HepG2 (cell line): Measurements from ENCODE around the gene SLC22A7. TPM values are rescaled to one million over a fixed set of nuclear protein-coding genes. Genes with fewer than 3 reads are reported as not detected.

Experiments used
- ATF7 ChIP-seq, 2 experiments: fragments of 450-650 bp in 1 of 2; sonication (generic) in 1 of 2; formaldehyde crosslinking in 1 of 2; IDR thresholded peaks; 2 replicates each; pipeline versions ENCODE4 v1.4.0 to v1.6.1; 2016 to 2020; ENCODE audit warnings: antibody characterized with exemption in 1 of 2, mild to moderate bottlenecking in 1 of 2, missing genetic modification reagents in 1 of 2
- CHD4 ChIP-seq: fragments of 200-600 bp; sonication (generic); IDR thresholded peaks from 2 replicates; pipeline ENCODE4 v1.7.0; 2017; ENCODE audit warnings: mild to moderate bottlenecking, low read length, borderline replicate concordance
- DNMT1 ChIP-seq: sonication (generic); formaldehyde crosslinking; IDR thresholded peaks from 2 replicates; pipeline ENCODE4 v1.5.1; 2020; ENCODE audit warnings: mild to moderate bottlenecking, missing genetic modification reagents
- FOXK1 ChIP-seq: sonication (generic); formaldehyde crosslinking; IDR thresholded peaks from 2 replicates; pipeline ENCODE4 v1.4.0; 2020; ENCODE audit warnings: low read depth, missing genetic modification reagents, borderline replicate concordance
- KLF13 ChIP-seq: sonication (generic); formaldehyde crosslinking; IDR thresholded peaks from 2 replicates; pipeline ENCODE4 v1.4.0; 2020; ENCODE audit warnings: mild to moderate bottlenecking, missing genetic modification reagents
- KMT2A ChIP-seq: sonication (generic); formaldehyde crosslinking; IDR thresholded peaks from 2 replicates; pipeline ENCODE4 v1.4.0; 2020; ENCODE audit warnings: missing genetic modification reagents
- MAFG ChIP-seq: sonication (generic); formaldehyde crosslinking; IDR thresholded peaks from 2 replicates; pipeline ENCODE4 v1.5.1; 2020; ENCODE audit warnings: mild to moderate bottlenecking, missing genetic modification reagents
- MLLT10 ChIP-seq: sonication (generic); formaldehyde crosslinking; IDR thresholded peaks from 2 replicates; pipeline ENCODE4 v1.4.0; 2020; ENCODE audit warnings: missing genetic modification reagents
- MYC ChIP-seq: sonication (generic); formaldehyde crosslinking; IDR thresholded peaks from 2 replicates; pipeline ENCODE4 v1.9.0; 2021; ENCODE audit warnings: missing genetic modification reagents, borderline replicate concordance
- NFE2 ChIP-seq: sonication (generic); formaldehyde crosslinking; IDR thresholded peaks from 2 replicates; pipeline ENCODE4 v1.4.0; 2020; ENCODE audit warnings: missing genetic modification reagents
- ZBTB1 ChIP-seq: sonication (generic); formaldehyde crosslinking; IDR thresholded peaks from 2 replicates; pipeline ENCODE4 v1.4.0; 2020; ENCODE audit warnings: missing genetic modification reagents, borderline replicate concordance
- ZKSCAN5 ChIP-seq: sonication (generic); formaldehyde crosslinking; IDR thresholded peaks from 2 replicates; pipeline ENCODE4 v1.5.1; 2020; ENCODE audit warnings: mild to moderate bottlenecking, missing genetic modification reagents
- ZNF121 ChIP-seq: sonication (generic); formaldehyde crosslinking; IDR thresholded peaks from 2 replicates; pipeline ENCODE4 v1.5.0; 2020; ENCODE audit warnings: mild to moderate bottlenecking, missing genetic modification reagents
- ZNF350 ChIP-seq: sonication (generic); formaldehyde crosslinking; IDR thresholded peaks from 2 replicates; pipeline ENCODE4 v1.4.0; 2020; ENCODE audit warnings: mild to moderate bottlenecking, low read depth, missing genetic modification reagents, borderline replicate concordance
- ZNF7 ChIP-seq: IDR thresholded peaks from 2 replicates; pipeline ENCODE4 v1.6.1; 2016; ENCODE audit warnings: missing biosample characterization, missing genetic modification reagents
- polyA plus RNA-seq, 8 experiments: library from polyadenylated mRNA; depleted of rRNA in 3 of 8; stranded (reverse) in 7 of 8; unstranded in 1 of 8; fragments of >200 nt; fragmentation: Illumina TruSeq in 4 of 8; extraction: Trizol in 4 of 8; gene quantifications; 2 replicates each; pipeline versions ENCODE4 v1.2.1 to v1.2.3, GENCODE V29; 2011 to 2016; ENCODE audit warnings: low read depth in 4 of 8, missing spikeins in 1 of 8, mixed read lengths in 1 of 8; ENCODE audit not compliant: insufficient read depth in 1 of 8
- total RNA-seq, 5 experiments: library from RNA; depleted of rRNA; stranded (reverse); fragments of >200 nt; fragmentation: Illumina TruSeq; extraction: Trizol; gene quantifications; 2 replicates each; pipeline ENCODE4 v1.2.3, GENCODE V29; 2016; ENCODE audit warnings: low read depth in 1 of 5
- TF ChIP-seq, protein P1 (sequence below): sonication (generic); formaldehyde crosslinking; IDR thresholded peaks from 2 replicates; pipeline ENCODE4 v1.5.0; 2020; ENCODE audit warnings: missing genetic modification reagents
- TF ChIP-seq, protein P2 (sequence below): IDR thresholded peaks from 2 replicates; pipeline ENCODE4 v1.6.1; 2016; ENCODE audit warnings: missing compliant biosample characterization, missing genetic modification reagents, borderline replicate concordance
- TF ChIP-seq, protein P3 (sequence below): sonication (generic); formaldehyde crosslinking; IDR thresholded peaks from 2 replicates; pipeline ENCODE4 v1.8.0; 2023; ENCODE audit warnings: mild to moderate bottlenecking, missing genetic modification reagents
- TF ChIP-seq, protein P4 (sequence below): sonication (generic); formaldehyde crosslinking; IDR thresholded peaks from 2 replicates; pipeline ENCODE4 v1.4.0; 2020; ENCODE audit warnings: mild to moderate bottlenecking, missing genetic modification reagents
- TF ChIP-seq, protein P5 (sequence below): sonication (generic); formaldehyde crosslinking; IDR thresholded peaks from 2 replicates; pipeline ENCODE4 v1.4.0; 2020; ENCODE audit warnings: missing genetic modification reagents
- TF ChIP-seq, protein P6 (sequence below): sonication (generic); formaldehyde crosslinking; IDR thresholded peaks from 2 replicates; pipeline ENCODE4 v1.4.0; 2020; ENCODE audit warnings: mild to moderate bottlenecking, missing genetic modification reagents

Gene SLC22A7
- total and polyA plus RNA-seq, 2 of the 13 experiments (the other 11 are each of a cell fraction or from before 2014, with no cell fraction given), result 5.3 to 22.6 TPM

DNA sequence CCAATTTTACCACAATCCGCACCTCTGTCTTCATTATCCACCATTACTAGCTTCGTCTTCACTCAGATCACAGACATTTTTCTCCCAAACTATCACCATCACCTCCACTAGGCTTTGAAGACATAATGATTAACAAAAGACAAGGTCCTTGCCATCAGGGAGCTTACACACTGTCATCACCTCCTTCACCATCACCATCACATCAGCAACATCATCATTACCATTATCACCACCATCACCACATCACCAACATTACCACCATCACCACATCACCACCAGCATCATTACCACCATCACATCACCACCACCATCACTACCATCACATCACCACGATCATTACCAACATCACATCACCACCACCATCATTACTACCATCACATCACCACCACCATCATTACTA lies 4.4 kb upstream of the SLC22A7 start (continued):
- TF ChIP-seq ZNF121 (CRISPR knock-in tag), result no peak
- 0 out of 2 replicates have a peak, but pooled peaks have one; percentile 3 for TF ChIP-seq ATF7 (IDR thresholded peaks at IDR 0.05)
- TF ChIP-seq ATF7 (CRISPR knock-in tag; IDR thresholded peaks at IDR 0.05), result no peak
- no peak for TF ChIP-seq MYC (CRISPR knock-in tag)
- 0 out of 2 replicates have a peak, but pooled peaks have one; percentile 42 for TF ChIP-seq ZKSCAN5 (CRISPR knock-in tag)
- TF ChIP-seq MAFG, result no peak
- no peak for TF ChIP-seq MLLT10
- no peak for TF ChIP-seq CHD4
- TF ChIP-seq, protein P1, sequence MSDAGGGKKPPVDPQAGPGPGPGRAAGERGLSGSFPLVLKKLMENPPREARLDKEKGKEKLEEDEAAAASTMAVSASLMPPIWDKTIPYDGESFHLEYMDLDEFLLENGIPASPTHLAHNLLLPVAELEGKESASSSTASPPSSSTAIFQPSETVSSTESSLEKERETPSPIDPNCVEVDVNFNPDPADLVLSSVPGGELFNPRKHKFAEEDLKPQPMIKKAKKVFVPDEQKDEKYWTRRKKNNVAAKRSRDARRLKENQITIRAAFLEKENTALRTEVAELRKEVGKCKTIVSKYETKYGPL (CRISPR knock-in tag), result no peak
- TF ChIP-seq KMT2A (CRISPR knock-in tag), result no peak
- no peak for TF ChIP-seq FOXK1 (CRISPR knock-in tag)
- TF ChIP-seq, protein P2, sequence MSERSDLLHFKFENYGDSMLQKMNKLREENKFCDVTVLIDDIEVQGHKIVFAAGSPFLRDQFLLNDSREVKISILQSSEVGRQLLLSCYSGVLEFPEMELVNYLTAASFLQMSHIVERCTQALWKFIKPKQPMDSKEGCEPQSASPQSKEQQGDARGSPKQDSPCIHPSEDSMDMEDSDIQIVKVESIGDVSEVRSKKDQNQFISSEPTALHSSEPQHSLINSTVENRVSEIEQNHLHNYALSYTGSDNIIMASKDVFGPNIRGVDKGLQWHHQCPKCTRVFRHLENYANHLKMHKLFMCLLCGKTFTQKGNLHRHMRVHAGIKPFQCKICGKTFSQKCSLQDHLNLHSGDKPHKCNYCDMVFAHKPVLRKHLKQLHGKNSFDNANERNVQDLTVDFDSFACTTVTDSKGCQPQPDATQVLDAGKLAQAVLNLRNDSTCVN (CRISPR knock-in tag), result no peak
- TF ChIP-seq, protein P3, sequence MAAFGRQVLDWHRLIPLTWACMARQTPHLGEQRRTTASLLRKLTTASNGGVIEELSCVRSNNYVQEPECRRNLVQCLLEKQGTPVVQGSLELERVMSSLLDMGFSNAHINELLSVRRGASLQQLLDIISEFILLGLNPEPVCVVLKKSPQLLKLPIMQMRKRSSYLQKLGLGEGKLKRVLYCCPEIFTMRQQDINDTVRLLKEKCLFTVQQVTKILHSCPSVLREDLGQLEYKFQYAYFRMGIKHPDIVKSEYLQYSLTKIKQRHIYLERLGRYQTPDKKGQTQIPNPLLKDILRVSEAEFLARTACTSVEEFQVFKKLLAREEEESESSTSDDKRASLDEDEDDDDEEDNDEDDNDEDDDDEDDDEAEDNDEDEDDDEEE (CRISPR knock-in tag), result no peak
- TF ChIP-seq ZNF350 (CRISPR knock-in tag), result no peak
- no peak for TF ChIP-seq NFE2 (CRISPR knock-in tag)
- no peak for TF ChIP-seq ZNF7 (CRISPR knock-in tag)
- TF ChIP-seq, protein P4, sequence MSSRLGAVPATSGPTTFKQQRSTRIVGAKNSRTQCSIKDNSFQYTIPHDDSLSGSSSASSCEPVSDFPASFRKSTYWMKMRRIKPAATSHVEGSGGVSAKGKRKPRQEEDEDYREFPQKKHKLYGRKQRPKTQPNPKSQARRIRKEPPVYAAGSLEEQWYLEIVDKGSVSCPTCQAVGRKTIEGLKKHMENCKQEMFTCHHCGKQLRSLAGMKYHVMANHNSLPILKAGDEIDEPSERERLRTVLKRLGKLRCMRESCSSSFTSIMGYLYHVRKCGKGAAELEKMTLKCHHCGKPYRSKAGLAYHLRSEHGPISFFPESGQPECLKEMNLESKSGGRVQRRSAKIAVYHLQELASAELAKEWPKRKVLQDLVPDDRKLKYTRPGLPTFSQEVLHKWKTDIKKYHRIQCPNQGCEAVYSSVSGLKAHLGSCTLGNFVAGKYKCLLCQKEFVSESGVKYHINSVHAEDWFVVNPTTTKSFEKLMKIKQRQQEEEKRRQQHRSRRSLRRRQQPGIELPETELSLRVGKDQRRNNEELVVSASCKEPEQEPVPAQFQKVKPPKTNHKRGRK (CRISPR knock-in tag), result no peak
- TF ChIP-seq, protein P5, sequence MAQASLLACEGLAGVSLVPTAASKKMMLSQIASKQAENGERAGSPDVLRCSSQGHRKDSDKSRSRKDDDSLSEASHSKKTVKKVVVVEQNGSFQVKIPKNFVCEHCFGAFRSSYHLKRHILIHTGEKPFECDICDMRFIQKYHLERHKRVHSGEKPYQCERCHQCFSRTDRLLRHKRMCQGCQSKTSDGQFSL (CRISPR knock-in tag), result no peak
- 0 out of 2 replicates have a peak, but pooled peaks have one; percentile 53 for TF ChIP-seq DNMT1
- no peak for TF ChIP-seq ZBTB1 (CRISPR knock-in tag)
- TF ChIP-seq, protein P6, sequence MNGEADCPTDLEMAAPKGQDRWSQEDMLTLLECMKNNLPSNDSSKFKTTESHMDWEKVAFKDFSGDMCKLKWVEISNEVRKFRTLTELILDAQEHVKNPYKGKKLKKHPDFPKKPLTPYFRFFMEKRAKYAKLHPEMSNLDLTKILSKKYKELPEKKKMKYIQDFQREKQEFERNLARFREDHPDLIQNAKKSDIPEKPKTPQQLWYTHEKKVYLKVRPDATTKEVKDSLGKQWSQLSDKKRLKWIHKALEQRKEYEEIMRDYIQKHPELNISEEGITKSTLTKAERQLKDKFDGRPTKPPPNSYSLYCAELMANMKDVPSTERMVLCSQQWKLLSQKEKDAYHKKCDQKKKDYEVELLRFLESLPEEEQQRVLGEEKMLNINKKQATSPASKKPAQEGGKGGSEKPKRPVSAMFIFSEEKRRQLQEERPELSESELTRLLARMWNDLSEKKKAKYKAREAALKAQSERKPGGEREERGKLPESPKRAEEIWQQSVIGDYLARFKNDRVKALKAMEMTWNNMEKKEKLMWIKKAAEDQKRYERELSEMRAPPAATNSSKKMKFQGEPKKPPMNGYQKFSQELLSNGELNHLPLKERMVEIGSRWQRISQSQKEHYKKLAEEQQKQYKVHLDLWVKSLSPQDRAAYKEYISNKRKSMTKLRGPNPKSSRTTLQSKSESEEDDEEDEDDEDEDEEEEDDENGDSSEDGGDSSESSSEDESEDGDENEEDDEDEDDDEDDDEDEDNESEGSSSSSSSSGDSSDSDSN (CRISPR knock-in tag), result no peak
- TF ChIP-seq KLF13 (CRISPR knock-in tag), result no peak
